Activated CD4-positive, alpha-beta T cell treated with anti-CD3 and anti-CD28 coated beads, Interleukin-2, amount 50 U/mL, for 1 hour (primary cell): ENCODE measurements around the gene OPA1.

Experiments
- DNase-seq: peaks from one replicate; pipeline ENCODE4 v3.0.0-alpha.2; 2020

OPA1 gene

GRCh38 chr3:193712938-193713337 is 119.9 kb downstream of the OPA1 start:
- DNase-seq: no peak

GRCh38 chr3:193714523-193715137 is 121.6 kb downstream of the OPA1 start:
- no peak for DNase-seq

GRCh38 chr3:193716150-193716549 is 123.1 kb downstream of the OPA1 start:
- DNase-seq: no peak

GRCh38 chr3:193719735-193720134 is 126.7 kb downstream of the OPA1 start:
- no peak for DNase-seq

DNA sequence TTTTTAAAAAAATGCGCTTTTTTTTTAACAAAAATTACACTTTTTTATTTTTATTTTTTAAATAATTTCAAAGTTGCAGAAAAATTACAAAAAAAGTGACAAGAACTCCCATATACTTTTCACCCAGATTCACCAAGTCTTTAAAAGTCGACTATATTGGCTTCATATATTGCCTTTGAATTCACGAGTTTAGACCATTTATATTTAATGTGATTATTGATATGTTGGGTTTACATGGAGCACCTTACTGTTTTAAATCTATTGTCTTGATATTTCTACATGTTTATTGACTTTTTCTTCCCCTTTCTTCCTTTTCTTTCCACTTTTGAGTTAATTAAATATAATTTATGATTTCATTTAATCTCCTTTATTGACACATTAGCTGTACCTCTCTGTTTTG is 127.2 kb downstream of the OPA1 start:
- no peak for DNase-seq

- DNase-seq: no peak
These were observed 129.6 kb downstream of the OPA1 start for GRCh38 chr3:193722566-193722965.

- DNase-seq: no peak
These were observed 134.1 kb downstream of the OPA1 start for GRCh38 chr3:193727089-193727488.

- DNase-seq: no peak
These were observed 135.6 kb downstream of the OPA1 start for GRCh38 chr3:193728429-193729087.

DNA sequence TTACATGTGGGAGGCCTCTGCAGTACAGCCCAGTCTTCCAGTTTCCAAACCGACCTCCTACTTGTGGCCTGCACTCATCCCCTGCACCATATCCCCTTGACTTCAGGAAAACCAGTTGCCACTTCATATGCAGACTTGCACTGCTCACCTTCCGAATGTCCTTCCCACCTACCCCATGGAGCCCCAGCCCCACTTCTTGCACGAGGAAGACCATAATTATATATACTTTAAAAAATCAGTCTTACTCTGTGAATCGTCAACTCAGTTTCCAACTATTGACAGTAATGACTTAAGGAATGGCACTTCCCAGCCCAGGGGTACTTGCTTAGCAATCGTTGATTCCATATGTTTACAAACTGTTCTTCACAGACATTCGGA is 136.1 kb downstream of the OPA1 start:
- no peak for DNase-seq

DNA sequence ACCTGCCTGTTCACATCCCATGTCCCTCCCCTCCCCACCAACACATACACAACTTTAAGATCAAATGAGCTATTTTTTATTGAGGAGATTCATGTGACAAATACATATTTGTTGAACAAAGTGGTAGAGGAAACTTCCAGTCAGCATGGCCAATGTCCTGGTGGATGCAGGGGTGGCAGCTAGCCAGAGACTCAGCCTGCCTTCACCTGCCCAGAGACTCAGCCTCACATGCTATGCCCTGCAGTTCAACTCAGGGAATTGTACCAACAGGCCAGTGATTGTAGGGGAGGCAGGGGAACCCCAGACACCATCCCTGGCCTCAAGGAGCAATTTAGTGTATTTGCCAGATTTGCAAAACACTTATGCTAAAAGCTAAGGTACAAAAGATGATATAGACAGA is 136.6 kb downstream of the OPA1 start:
- DNase-seq: no peak

- no peak for DNase-seq
These were observed 137.5 kb downstream of the OPA1 start for GRCh38 chr3:193730511-193730910.

GRCh38 chr3:193730976-193731375 is 138.0 kb downstream of the OPA1 start:
- DNase-seq: no peak

GRCh38 chr3:193731656-193732055 is 138.6 kb downstream of the OPA1 start:
- no peak for DNase-seq

- DNase-seq: no peak
These were observed 139.4 kb downstream of the OPA1 start for GRCh38 chr3:193732391-193732790.

- no peak for DNase-seq
These were observed 139.8 kb downstream of the OPA1 start for GRCh38 chr3:193732827-193733226.

DNA sequence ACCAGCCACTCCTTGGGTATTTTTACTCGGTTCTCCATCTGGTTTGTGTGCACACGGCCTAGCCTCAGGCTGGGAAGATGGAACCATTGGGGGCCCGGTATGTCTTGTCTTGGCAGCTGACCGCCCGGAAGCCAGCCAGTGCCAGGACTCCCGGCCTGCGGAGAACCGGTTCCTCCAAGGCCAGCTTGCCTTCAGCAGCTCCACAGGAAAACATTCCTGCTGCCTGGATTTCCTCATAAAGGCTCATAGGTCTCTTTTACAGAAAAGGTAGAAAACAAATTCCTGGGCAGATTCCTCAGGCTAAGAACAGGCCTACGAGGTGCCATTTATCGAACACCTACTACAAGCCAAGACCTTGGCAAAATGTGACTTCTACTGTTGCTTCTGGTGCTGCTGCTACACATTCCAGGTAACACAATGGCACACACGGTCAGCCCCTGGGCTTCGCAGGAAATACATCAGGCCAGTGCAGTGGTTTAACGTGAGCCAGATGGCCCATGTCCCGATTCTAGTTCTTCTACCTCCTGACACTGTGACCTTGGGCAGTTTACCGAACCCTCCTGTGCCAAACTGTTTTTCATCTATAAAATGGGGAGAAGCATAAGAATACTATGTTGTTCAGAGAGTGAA is 141.8 kb downstream of the OPA1 start:
- no peak for DNase-seq

GRCh38 chr3:193735850-193736249 is 142.8 kb downstream of the OPA1 start:
- DNase-seq: no peak

GRCh38 chr3:193736616-193737015 is 143.6 kb downstream of the OPA1 start:
- DNase-seq: no peak

DNA sequence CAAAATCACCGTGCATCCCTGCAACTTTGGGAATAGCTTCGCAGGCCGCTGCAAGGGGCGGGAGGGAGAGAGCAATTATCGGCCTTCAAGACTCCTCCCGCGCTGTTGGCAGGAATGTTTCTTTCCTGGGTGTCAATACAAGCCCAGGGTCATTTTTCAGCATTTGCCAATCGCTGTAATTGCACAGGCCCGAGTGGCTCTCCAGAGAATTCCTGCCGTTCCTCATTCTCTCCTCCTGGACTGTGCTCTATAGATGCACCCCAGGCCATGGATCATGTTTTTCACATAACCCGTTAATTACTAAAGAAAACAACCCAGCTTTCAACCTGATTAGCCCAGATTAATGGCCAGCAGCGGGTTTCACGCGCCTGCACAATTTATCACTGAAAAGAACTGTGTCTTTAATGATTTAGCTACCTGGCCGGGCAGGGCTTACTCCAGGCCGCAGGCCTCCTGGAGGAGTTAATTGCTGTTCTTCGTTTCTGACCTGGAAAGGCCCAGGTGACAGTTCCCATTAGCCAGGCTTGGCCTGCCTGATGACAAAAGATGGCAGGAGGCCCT is 144.3 kb downstream of the OPA1 start:
- DNase-seq: no peak

- DNase-seq: no peak
These were observed 149.6 kb downstream of the OPA1 start for GRCh38 chr3:193742628-193743027.

GRCh38 chr3:193743702-193744047 is 150.7 kb downstream of the OPA1 start:
- DNase-seq: no peak

- no peak for DNase-seq
These were observed 151.2 kb downstream of the OPA1 start for GRCh38 chr3:193744048-193744821.
